ENCODE measurements around the gene DYRK1B.

DNA sequence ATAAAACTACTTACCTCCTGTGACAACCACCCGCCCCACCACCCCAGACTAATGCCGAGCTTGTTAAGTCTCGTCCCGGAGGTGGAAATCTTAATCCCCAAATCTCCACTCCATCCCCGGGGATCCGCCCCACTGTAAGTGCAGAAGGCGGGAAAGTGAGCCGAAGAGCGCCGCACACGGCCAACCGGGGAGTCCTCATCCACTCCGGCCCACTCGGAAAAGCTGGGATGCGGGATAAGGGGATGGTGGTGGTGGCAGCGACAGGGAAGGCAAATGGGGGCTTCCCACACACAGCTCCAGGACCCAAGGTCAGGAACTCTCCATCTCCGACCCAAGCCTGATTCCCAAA, 11.6 kb upstream of the DYRK1B start:
- TF ChIP-seq, protein P1, sequence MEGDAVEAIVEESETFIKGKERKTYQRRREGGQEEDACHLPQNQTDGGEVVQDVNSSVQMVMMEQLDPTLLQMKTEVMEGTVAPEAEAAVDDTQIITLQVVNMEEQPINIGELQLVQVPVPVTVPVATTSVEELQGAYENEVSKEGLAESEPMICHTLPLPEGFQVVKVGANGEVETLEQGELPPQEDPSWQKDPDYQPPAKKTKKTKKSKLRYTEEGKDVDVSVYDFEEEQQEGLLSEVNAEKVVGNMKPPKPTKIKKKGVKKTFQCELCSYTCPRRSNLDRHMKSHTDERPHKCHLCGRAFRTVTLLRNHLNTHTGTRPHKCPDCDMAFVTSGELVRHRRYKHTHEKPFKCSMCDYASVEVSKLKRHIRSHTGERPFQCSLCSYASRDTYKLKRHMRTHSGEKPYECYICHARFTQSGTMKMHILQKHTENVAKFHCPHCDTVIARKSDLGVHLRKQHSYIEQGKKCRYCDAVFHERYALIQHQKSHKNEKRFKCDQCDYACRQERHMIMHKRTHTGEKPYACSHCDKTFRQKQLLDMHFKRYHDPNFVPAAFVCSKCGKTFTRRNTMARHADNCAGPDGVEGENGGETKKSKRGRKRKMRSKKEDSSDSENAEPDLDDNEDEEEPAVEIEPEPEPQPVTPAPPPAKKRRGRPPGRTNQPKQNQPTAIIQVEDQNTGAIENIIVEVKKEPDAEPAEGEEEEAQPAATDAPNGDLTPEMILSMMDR (IDR thresholded peaks at IDR 0.05): no peak
- TF ChIP-seq EZH2 (IDR thresholded peaks at IDR 0.05): no peak

Measured in neural progenitor cell (in vitro differentiated cells).